Mucosa of descending colon (tissue), 3 donors: ENCODE data around the gene MYO9B. TPM values are rescaled to one million over a fixed set of nuclear protein-coding genes. Genes with fewer than 3 reads are reported as not detected.

Source experiments
- ATAC-seq: fragments of 200-7000 bp; cut with Tn5 transposase; one replicate; pipeline ENCODE4 v1.9.1; 2020; ENCODE audit warnings: mild to moderate bottlenecking, moderate library complexity
- DNase-seq, 3 donors: peaks; one replicate each; pipeline ENCODE4 v3.0.0-alpha.2; 2020
- H3K36me3 ChIP-seq: fragments of 200-600 bp; one replicate; pipeline ENCODE4 v1.8.0; 2021; ENCODE audit warnings: low read depth, mild to moderate bottlenecking
- H3K4me1 ChIP-seq: fragments of 200-600 bp; one replicate; pipeline ENCODE4 v1.8.0; 2021; ENCODE audit warnings: low read depth, mild to moderate bottlenecking
- H3K4me3 ChIP-seq: fragments of 200-600 bp; one replicate; pipeline ENCODE4 v1.8.0; 2021; ENCODE audit warnings: mild to moderate bottlenecking
- H3K9me3 ChIP-seq: fragments of 200-600 bp; one replicate; pipeline ENCODE4 v1.8.0; 2021; ENCODE audit warnings: mild to moderate bottlenecking
- CTCF ChIP-seq: fragments of 200-600 bp; IDR thresholded peaks from one replicate; pipeline ENCODE4 v1.8.0; 2022; ENCODE audit warnings: antibody characterized with exemption, mild to moderate bottlenecking
- intact Hi-C, 2 donors: fragments of 100-400 bp; cut with DNase I in 1 of 2; cut with micrococcal nuclease in 1 of 2; formaldehyde crosslinking; loops; one replicate each; pipeline versions ENCODE4 v1.11.0 to v1.11.1; 2022; cut with DNase I, micrococcal nuclease
- long read RNA-seq, 2 donors: library from polyadenylated mRNA; unstranded; transcript quantifications; one replicate each; pipeline ENCODE4 v2.0.0, GENCODE V29; 2019 to 2021
- total RNA-seq, 3 donors: library from RNA; stranded (reverse); fragmentation: NEBNext Ultra II Directional in 2 of 3; extraction: Animal tissue kit (Norgen Biotek cat#: 25700) in 2 of 3; gene quantifications; one replicate each; pipeline versions ENCODE4 v1.2.1 to v1.2.4, GENCODE V29; 2021 to 2023
- donor health status: DM: no; HTN: no; CAD: no; lungs with moderate emphysema.
- donor health status: DM: no; HTN: no; CAD: no.
- donor health status: DM: no; HTN: yes; CAD: no.

MYO9B gene, protein sequence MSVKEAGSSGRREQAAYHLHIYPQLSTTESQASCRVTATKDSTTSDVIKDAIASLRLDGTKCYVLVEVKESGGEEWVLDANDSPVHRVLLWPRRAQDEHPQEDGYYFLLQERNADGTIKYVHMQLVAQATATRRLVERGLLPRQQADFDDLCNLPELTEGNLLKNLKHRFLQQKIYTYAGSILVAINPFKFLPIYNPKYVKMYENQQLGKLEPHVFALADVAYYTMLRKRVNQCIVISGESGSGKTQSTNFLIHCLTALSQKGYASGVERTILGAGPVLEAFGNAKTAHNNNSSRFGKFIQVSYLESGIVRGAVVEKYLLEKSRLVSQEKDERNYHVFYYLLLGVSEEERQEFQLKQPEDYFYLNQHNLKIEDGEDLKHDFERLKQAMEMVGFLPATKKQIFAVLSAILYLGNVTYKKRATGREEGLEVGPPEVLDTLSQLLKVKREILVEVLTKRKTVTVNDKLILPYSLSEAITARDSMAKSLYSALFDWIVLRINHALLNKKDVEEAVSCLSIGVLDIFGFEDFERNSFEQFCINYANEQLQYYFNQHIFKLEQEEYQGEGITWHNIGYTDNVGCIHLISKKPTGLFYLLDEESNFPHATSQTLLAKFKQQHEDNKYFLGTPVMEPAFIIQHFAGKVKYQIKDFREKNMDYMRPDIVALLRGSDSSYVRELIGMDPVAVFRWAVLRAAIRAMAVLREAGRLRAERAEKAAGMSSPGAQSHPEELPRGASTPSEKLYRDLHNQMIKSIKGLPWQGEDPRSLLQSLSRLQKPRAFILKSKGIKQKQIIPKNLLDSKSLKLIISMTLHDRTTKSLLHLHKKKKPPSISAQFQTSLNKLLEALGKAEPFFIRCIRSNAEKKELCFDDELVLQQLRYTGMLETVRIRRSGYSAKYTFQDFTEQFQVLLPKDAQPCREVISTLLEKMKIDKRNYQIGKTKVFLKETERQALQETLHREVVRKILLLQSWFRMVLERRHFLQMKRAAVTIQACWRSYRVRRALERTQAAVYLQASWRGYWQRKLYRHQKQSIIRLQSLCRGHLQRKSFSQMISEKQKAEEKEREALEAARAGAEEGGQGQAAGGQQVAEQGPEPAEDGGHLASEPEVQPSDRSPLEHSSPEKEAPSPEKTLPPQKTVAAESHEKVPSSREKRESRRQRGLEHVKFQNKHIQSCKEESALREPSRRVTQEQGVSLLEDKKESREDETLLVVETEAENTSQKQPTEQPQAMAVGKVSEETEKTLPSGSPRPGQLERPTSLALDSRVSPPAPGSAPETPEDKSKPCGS (N-terminal part only)
- 10 to 100 TPM; 73.7 to 91.8 (median 90.8) TPM for total RNA-seq
- long read RNA-seq, donor 1, partial matches to known transcripts: 32 of 41 reads
- long read RNA-seq, donor 1, other reads (novel, unspliced or antisense): 9 of 41 reads
- long read RNA-seq, donor 2, partial matches to known transcripts: 2 of 4 reads
- long read RNA-seq, donor 2, other reads (novel, unspliced or antisense): 2 of 4 reads

DNA sequence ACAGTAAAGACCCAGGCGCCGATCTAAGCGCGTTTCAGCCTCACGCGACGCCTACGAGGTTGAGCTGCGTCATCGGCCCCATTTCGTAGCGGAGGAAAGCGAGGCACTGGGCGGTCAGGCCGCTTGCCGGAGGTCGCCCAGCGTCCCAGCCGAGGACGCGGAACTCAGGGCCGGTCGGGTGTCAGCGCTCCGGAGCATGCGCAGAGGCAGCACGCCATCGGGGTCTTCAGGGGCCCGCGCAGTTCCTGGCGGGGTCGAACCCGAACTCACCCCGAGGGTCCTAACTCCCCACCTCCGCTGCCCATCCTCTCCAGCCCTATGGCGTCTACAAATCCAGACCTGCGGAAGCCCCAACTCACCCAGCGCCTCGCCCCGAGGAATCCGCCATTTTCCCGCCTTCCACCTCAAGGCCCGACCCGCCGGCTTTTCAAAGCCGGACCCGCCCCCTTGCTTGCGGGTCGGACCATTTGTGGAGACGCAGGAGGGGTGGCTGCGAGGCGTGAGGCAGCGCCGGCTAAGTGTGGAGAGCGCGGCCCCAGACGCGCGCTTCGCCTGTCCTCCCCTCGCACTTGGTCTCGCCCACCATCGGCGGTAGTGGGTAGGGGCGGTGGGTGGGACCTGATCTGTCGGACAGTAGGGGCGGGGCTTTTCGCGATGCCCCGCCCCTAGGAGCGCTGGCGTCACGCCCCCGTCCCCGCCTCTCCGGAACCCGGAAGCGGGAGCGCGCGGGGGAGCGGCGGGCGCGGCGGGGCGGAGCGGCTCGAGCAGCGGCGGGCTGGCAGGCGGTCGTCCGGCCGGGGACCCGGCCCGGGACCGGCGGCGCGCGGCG is at the start of gene MYO9B, which contains the start of gene HAUS8:
MYO9B (plus strand) TSS at position 743 of the 829 bp plus-strand sequence. CDS start 25,941 bp downstream, outside the sequence.
HAUS8 (minus strand) TSS at position 418 of the 829 bp plus-strand sequence; CDS start at position 388, 30 bp downstream.
- Histone ChIP-seq H3K4me3 (peak within 1 kb of the TSS; percentile 48), H3K4me1 (peaks cover 15% of the 10 kb centered on the region), H3K9me3 (no peaks in the 10 kb centered on the region), H3K36me3 (no peaks in the 10 kb centered on the region)
- no peak for TF ChIP-seq CTCF
- peak; percentile 95 for ATAC-seq
- peak; percentile 99 to 100 (median 100) for DNase-seq
- intact Hi-C loops: no loop called here

DNA sequence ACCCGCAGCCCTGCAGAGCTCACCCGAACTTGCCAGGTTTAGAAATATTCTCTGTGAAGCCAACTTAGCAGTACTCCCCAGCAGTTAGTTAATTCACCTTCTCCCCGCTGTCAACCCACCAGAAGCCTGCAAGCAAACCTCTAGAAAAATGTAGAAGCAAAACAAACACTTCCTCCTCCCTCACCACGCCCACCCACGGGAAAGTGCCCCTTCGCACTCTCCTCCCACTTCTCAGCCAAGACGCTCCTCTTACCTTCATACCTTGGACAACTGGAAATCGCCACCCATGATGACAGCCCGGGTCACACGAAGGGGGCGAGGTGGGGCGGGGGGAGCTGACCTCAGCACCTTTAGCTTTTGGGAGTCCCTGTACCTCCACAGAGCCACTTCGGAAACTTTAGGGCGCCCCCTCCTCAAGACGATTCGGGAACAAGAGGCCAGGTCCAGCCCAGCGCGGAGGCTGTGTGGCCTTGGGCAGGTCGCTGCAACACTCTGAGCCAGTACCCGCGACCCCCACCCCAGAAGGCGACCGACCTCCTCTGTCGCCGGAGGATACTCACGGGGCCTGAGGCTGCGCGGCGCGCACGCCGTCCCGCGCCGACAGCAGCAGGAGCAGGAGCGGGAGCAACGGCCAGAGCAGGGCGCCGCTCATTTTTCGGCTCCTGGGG is 49.5 kb upstream of the MYO9B start:
- Histone ChIP-seq H3K4me1 (no peaks in the 10 kb centered on the region), H3K36me3 (no peaks in the 10 kb centered on the region), H3K4me3 (no peak overlapping the region), H3K9me3 (peaks cover 4% of the 10 kb centered on the region)
- intact Hi-C loops: no loop called here
- DNase-seq (peak in 1 of 3 donors; percentile 27), ATAC-seq (peak; percentile 38)
- TF ChIP-seq CTCF: no peak

GRCh38 chr19:17026706-17027534 is 48.7 kb upstream of the MYO9B start, which contains the start of gene CPAMD8:
TSS of gene CPAMD8 (minus strand) at chr19:17026810. CDS start at chr19:17026642, 168 bp downstream.
- no peak for DNase-seq
- Histone ChIP-seq H3K9me3 (peaks cover 4% of the 10 kb centered on the region), H3K4me3 (no peak within 1 kb of the TSS), H3K36me3 (no peaks in the 10 kb centered on the region), H3K4me1 (no peaks in the 10 kb centered on the region)
- no peak for TF ChIP-seq CTCF
- intact Hi-C loops: no loop called here
- ATAC-seq: peak; percentile 10

DNA sequence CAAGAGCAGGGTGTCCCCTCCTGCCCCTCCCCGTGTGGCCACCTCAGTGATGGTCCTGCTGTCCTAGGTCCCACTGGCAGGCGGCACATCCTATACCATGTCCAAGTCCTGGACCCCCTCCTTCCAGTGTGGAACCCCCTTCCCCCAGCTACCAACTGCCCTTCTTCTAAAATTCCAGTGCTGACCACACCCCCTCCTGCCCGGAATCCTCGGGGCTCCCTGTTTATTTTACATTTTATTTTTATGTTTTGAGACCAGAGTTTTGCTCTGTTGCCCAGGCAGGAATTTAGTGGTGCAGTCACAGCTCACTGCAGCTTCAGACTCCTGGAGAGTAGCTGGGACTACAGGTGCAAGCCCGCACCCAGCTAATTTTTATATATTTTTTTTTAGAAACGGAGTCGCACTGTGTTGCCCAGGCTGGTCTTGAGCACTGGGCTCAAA is 48.0 kb upstream of the MYO9B start:
- no peak overlapping the region for H3K4me3 ChIP-seq
- H3K9me3 ChIP-seq: peaks cover 4% of the 10 kb centered on the region
- no peaks in the 10 kb centered on the region for H3K4me1 ChIP-seq
- H3K36me3 ChIP-seq: no peaks in the 10 kb centered on the region
- intact Hi-C loops: no loop called here
- ATAC-seq (no peak), DNase-seq (no peak)
- no peak for TF ChIP-seq CTCF
